Vagina (tissue), 2 donors: ENCODE results near the gene BORCS6.

Source experiments
- POLR2AphosphoS5 ChIP-seq, 2 donors: sonication (generic); formaldehyde crosslinking; IDR thresholded peaks; one replicate each; pipeline ENCODE4 v1.9.0; 2017; ENCODE audit warnings: antibody characterized with exemption in 2 of 2, mild to moderate bottlenecking in 2 of 2, low read depth in 1 of 2; ENCODE audit not compliant: insufficient read depth in 1 of 2
- TF ChIP-seq, protein P1 (sequence below), 3 experiments: fragments of 450-650 bp in 2 of 3; fragments of 200-600 bp in 1 of 3; sonication (generic) in 1 of 3; IDR thresholded peaks; one replicate each; pipeline ENCODE4 v1.5.1; 2017 to 2019; ENCODE audit warnings: antibody characterized with exemption in 3 of 3, mild to moderate bottlenecking in 2 of 3, moderate library complexity in 2 of 3

DNA sequence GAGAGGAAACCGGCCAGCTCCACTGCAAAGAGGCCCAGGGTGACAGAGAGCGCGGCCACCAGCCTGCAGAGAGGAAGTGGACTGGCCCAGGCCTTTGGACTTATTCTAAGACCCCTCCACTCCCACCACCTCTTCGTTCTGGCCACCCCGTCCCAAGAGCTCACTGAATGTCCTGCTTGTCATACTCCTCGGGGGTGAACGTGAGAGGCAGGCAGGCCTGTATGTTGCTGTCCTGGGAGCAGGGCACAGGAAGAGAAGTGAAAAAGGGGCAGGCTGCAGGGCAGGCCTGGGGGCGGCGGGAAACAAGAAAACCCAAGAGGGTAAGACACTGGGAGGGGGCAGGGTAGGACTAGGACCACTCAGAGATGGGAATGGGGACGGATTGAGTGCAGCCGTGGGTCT, 14.2 kb downstream of the BORCS6 start:
- no peak for TF ChIP-seq POLR2AphosphoS5 (IDR thresholded peaks at IDR 0.05; ENCODE audit: insufficient read depth in 1 of 2, low read depth in 1 of 2)
- TF ChIP-seq, protein P1, sequence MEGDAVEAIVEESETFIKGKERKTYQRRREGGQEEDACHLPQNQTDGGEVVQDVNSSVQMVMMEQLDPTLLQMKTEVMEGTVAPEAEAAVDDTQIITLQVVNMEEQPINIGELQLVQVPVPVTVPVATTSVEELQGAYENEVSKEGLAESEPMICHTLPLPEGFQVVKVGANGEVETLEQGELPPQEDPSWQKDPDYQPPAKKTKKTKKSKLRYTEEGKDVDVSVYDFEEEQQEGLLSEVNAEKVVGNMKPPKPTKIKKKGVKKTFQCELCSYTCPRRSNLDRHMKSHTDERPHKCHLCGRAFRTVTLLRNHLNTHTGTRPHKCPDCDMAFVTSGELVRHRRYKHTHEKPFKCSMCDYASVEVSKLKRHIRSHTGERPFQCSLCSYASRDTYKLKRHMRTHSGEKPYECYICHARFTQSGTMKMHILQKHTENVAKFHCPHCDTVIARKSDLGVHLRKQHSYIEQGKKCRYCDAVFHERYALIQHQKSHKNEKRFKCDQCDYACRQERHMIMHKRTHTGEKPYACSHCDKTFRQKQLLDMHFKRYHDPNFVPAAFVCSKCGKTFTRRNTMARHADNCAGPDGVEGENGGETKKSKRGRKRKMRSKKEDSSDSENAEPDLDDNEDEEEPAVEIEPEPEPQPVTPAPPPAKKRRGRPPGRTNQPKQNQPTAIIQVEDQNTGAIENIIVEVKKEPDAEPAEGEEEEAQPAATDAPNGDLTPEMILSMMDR (IDR thresholded peaks at IDR 0.05): no peak
